Measurements from ENCODE around the gene DEF6.

- TF ChIP-seq CTCF (IDR thresholded peaks at IDR 0.05), result no peak
- no peak for TF ChIP-seq POLR2A (IDR thresholded peaks at IDR 0.05)
- no peak for TF ChIP-seq EP300 (IDR thresholded peaks at IDR 0.05)
- no peak for TF ChIP-seq POLR2AphosphoS5 (IDR thresholded peaks at IDR 0.05)
Observed at GRCh38 chr6:35310265-35310831, 12.7 kb downstream of the DEF6 start.
